HEK293 (cell line): ENCODE results near the gene HOXA4.
A peak's percentile ranks its signal among the peaks of the same experiment; 100 is the strongest.

Source experiments
- BCL11B ChIP-seq: fragments of 450-650 bp; formaldehyde crosslinking; IDR thresholded peaks from 2 replicates; pipeline ENCODE4 v1.5.1; 2016; ENCODE audit warnings: low read depth, missing biosample characterization, missing genetic modification characterization
- GLI4 ChIP-seq: fragments of 450-650 bp; formaldehyde crosslinking; IDR thresholded peaks from 2 replicates; pipeline ENCODE4 v1.5.1; 2016; ENCODE audit warnings: missing biosample characterization, missing genetic modification characterization
- HOXA7 ChIP-seq: sonication (generic); formaldehyde crosslinking; IDR thresholded peaks from 2 replicates; pipeline ENCODE4 v1.8.1; 2022; ENCODE audit warnings: missing genetic modification reagents, borderline replicate concordance
- HOXC10 ChIP-seq: sonication (generic); formaldehyde crosslinking; IDR thresholded peaks from 2 replicates; pipeline ENCODE4 v1.8.1; 2023; ENCODE audit warnings: mild to moderate bottlenecking, missing genetic modification reagents
- HOXD13 ChIP-seq: sonication (generic); formaldehyde crosslinking; IDR thresholded peaks from 2 replicates; pipeline ENCODE4 v1.8.0; 2022; ENCODE audit warnings: missing genetic modification reagents, borderline replicate concordance
- INSM2 ChIP-seq: fragments of 450-650 bp; formaldehyde crosslinking; IDR thresholded peaks from 2 replicates; pipeline ENCODE4 v1.5.1; 2016; ENCODE audit warnings: missing biosample characterization, missing genetic modification characterization
- MZF1 ChIP-seq: fragments of 450-650 bp; formaldehyde crosslinking; IDR thresholded peaks from 2 replicates; pipeline ENCODE4 v1.5.1; 2017; ENCODE audit warnings: missing biosample characterization, missing genetic modification characterization, borderline replicate concordance
- RBAK ChIP-seq: fragments of 450-650 bp; formaldehyde crosslinking; IDR thresholded peaks from 2 replicates; pipeline ENCODE4 v1.5.1; 2016; ENCODE audit warnings: missing biosample characterization, missing genetic modification characterization
- SCRT2 ChIP-seq: fragments of 450-650 bp; formaldehyde crosslinking; IDR thresholded peaks from 2 replicates; pipeline ENCODE4 v1.5.1; 2016; ENCODE audit warnings: missing biosample characterization, missing genetic modification characterization
- YY1 ChIP-seq: fragments of 450-650 bp; formaldehyde crosslinking; IDR thresholded peaks from 2 replicates; pipeline ENCODE4 v1.5.1; 2018; ENCODE audit warnings: missing biosample characterization, missing genetic modification characterization
- YY2 ChIP-seq: fragments of 450-650 bp; formaldehyde crosslinking; IDR thresholded peaks from 2 replicates; pipeline ENCODE4 v1.5.1; 2016; ENCODE audit warnings: missing biosample characterization, missing genetic modification characterization
- ZBTB1 ChIP-seq: fragments of 450-650 bp; formaldehyde crosslinking; IDR thresholded peaks from 2 replicates; pipeline ENCODE4 v1.5.1; 2016; ENCODE audit warnings: missing biosample characterization, missing genetic modification characterization
- ZBTB10 ChIP-seq: fragments of 450-650 bp; formaldehyde crosslinking; IDR thresholded peaks from 2 replicates; pipeline ENCODE4 v1.5.1; 2016; ENCODE audit warnings: missing biosample characterization, missing genetic modification characterization
- ZBTB7A ChIP-seq: fragments of 450-650 bp; formaldehyde crosslinking; IDR thresholded peaks from 2 replicates; pipeline ENCODE4 v1.5.1; 2016; ENCODE audit warnings: low read depth, missing biosample characterization, missing genetic modification characterization
- ZFP37 ChIP-seq: fragments of 450-650 bp; formaldehyde crosslinking; IDR thresholded peaks from 2 replicates; pipeline ENCODE4 v1.5.1; 2016; ENCODE audit warnings: missing biosample characterization, missing genetic modification characterization
- ZNF10 ChIP-seq: fragments of 450-650 bp; formaldehyde crosslinking; IDR thresholded peaks from 2 replicates; pipeline ENCODE4 v1.5.1; 2017; ENCODE audit warnings: missing biosample characterization, missing genetic modification characterization
- ZNF138 ChIP-seq: fragments of 450-650 bp; formaldehyde crosslinking; IDR thresholded peaks from 2 replicates; pipeline ENCODE4 v1.5.1; 2016; ENCODE audit warnings: missing biosample characterization, missing genetic modification characterization, borderline replicate concordance
- ZNF18 ChIP-seq: fragments of 450-650 bp; formaldehyde crosslinking; IDR thresholded peaks from 2 replicates; pipeline ENCODE4 v1.5.1; 2016; ENCODE audit warnings: missing biosample characterization, missing genetic modification characterization
- ZNF184 ChIP-seq: fragments of 450-650 bp; IDR thresholded peaks from 2 replicates; pipeline ENCODE4 v1.5.1; 2018; ENCODE audit warnings: missing biosample characterization, mild to moderate bottlenecking, missing genetic modification characterization
- ZNF2 ChIP-seq: fragments of 450-650 bp; formaldehyde crosslinking; IDR thresholded peaks from 2 replicates; pipeline ENCODE4 v1.5.1; 2016; ENCODE audit warnings: missing biosample characterization, missing genetic modification characterization
- ZNF239 ChIP-seq: fragments of 450-650 bp; formaldehyde crosslinking; IDR thresholded peaks from 2 replicates; pipeline ENCODE4 v1.5.1; 2016; ENCODE audit warnings: missing biosample characterization, missing genetic modification characterization
- ZNF311 ChIP-seq: fragments of 450-650 bp; formaldehyde crosslinking; IDR thresholded peaks from 2 replicates; pipeline ENCODE4 v1.5.1; 2017; ENCODE audit warnings: missing biosample characterization, missing genetic modification characterization, borderline replicate concordance
- ZNF366 ChIP-seq: fragments of 450-650 bp; formaldehyde crosslinking; conservative IDR thresholded peaks from 2 replicates; pipeline ENCODE4 v1.5.1; 2016; ENCODE audit warnings: missing biosample characterization, missing genetic modification characterization
- ZNF394 ChIP-seq: fragments of 450-650 bp; formaldehyde crosslinking; IDR thresholded peaks from 2 replicates; pipeline ENCODE4 v1.5.1; 2016; ENCODE audit warnings: missing biosample characterization, missing genetic modification characterization, mild to moderate bottlenecking, moderate library complexity, borderline replicate concordance
- ZNF416 ChIP-seq: fragments of 450-650 bp; formaldehyde crosslinking; IDR thresholded peaks from 2 replicates; pipeline ENCODE4 v1.5.1; 2016; ENCODE audit warnings: missing biosample characterization, missing genetic modification characterization
- ZNF529 ChIP-seq: fragments of 450-650 bp; formaldehyde crosslinking; IDR thresholded peaks from 2 replicates; pipeline ENCODE4 v1.5.1; 2017; ENCODE audit warnings: missing genetic modification characterization, missing biosample characterization; ENCODE audit not compliant: insufficient replicate concordance
- ZNF548 ChIP-seq: fragments of 450-650 bp; formaldehyde crosslinking; IDR thresholded peaks from 2 replicates; pipeline ENCODE4 v1.5.1; 2016; ENCODE audit warnings: missing biosample characterization, missing genetic modification characterization
- ZNF571 ChIP-seq: fragments of 450-650 bp; formaldehyde crosslinking; IDR thresholded peaks from 2 replicates; pipeline ENCODE4 v1.5.0; 2017; ENCODE audit warnings: missing biosample characterization, missing genetic modification characterization
- ZNF585B ChIP-seq: fragments of 450-650 bp; formaldehyde crosslinking; IDR thresholded peaks from 2 replicates; pipeline ENCODE4 v1.5.1; 2016; ENCODE audit warnings: missing biosample characterization, missing genetic modification characterization
- ZNF621 ChIP-seq: fragments of 450-650 bp; formaldehyde crosslinking; IDR thresholded peaks from 2 replicates; pipeline ENCODE4 v1.5.1; 2017; ENCODE audit warnings: missing biosample characterization, missing genetic modification characterization
- ZNF624 ChIP-seq: fragments of 450-650 bp; formaldehyde crosslinking; IDR thresholded peaks from 2 replicates; pipeline ENCODE4 v1.5.1; 2017; ENCODE audit warnings: missing biosample characterization, missing genetic modification characterization
- ZNF629 ChIP-seq: fragments of 450-650 bp; formaldehyde crosslinking; IDR thresholded peaks from 2 replicates; pipeline ENCODE4 v1.5.1; 2017; ENCODE audit warnings: missing biosample characterization, missing genetic modification characterization
- ZNF660 ChIP-seq: fragments of 450-650 bp; IDR thresholded peaks from 2 replicates; pipeline ENCODE4 v1.5.1; 2018; ENCODE audit warnings: missing biosample characterization, mild to moderate bottlenecking, missing genetic modification characterization
- ZNF677 ChIP-seq: fragments of 450-650 bp; IDR thresholded peaks from 2 replicates; pipeline ENCODE4 v1.5.0; 2018; ENCODE audit warnings: missing biosample characterization, mild to moderate bottlenecking, missing genetic modification characterization, moderate library complexity
- ZNF707 ChIP-seq: fragments of 450-650 bp; formaldehyde crosslinking; IDR thresholded peaks from 2 replicates; pipeline ENCODE4 v1.5.1; 2016; ENCODE audit warnings: missing biosample characterization, missing genetic modification characterization
- ZNF76 ChIP-seq: fragments of 450-650 bp; formaldehyde crosslinking; IDR thresholded peaks from 2 replicates; pipeline ENCODE4; 2016; ENCODE audit warnings: low read depth, missing biosample characterization, missing genetic modification characterization, borderline replicate concordance
- ZSCAN23 ChIP-seq: fragments of 450-650 bp; formaldehyde crosslinking; IDR thresholded peaks from 2 replicates; pipeline ENCODE4 v1.5.1; 2016; ENCODE audit warnings: missing biosample characterization, missing genetic modification characterization
- ZXDB ChIP-seq: fragments of 450-650 bp; formaldehyde crosslinking; IDR thresholded peaks from 2 replicates; pipeline ENCODE4 v1.5.1; 2016; ENCODE audit warnings: missing biosample characterization, missing genetic modification characterization

Gene HOXA4

GRCh38 chr7:27110186-27111031 is 20.1 kb downstream of the HOXA4 start (continued):
- TF ChIP-seq ZNF366 (tag by site-specific recombination) (no peak), ZNF239 (tag by site-specific recombination) (no peak), ZBTB10 (tag by site-specific recombination) (no peak), ZSCAN23 (no peak), SCRT2 (no peak), RBAK (tag by site-specific recombination) (no peak), ZNF677 (tag by site-specific recombination) (no peak), ZNF18 (tag by site-specific recombination) (0 out of 2 replicates have a peak, but pooled peaks have one; percentile 26), ZNF707 (no peak), ZNF548 (tag by site-specific recombination) (no peak), ZNF2 (tag by site-specific recombination) (no peak), ZNF624 (no peak), MZF1 (tag by site-specific recombination) (peak; percentile 61; the same call in 1 of the 2 replicates), ZNF621 (tag by site-specific recombination) (no peak), ZBTB1 (tag by site-specific recombination) (no peak), HOXD13 (CRISPR knock-in tag) (peak; percentile 91), ZNF76 (tag by site-specific recombination) (no peak), ZNF138 (tag by site-specific recombination) (no peak), ZNF629 (tag by site-specific recombination) (no peak), ZNF660 (tag by site-specific recombination) (0 out of 2 replicates have a peak, but pooled peaks have one; percentile 46), ZNF184 (tag by site-specific recombination) (no peak), ZBTB7A (no peak), INSM2 (tag by site-specific recombination) (0 out of 2 replicates have a peak, but pooled peaks have one; percentile 42), ZXDB (peak; percentile 34; the same call in 1 of the 2 replicates), ZNF585B (tag by site-specific recombination) (no peak), YY2 (no peak), ZNF529 (tag by site-specific recombination) (no peak), ZNF571 (tag by site-specific recombination) (no peak), HOXA7 (no peak), YY1 (tag by site-specific recombination) (peak; percentile 45; the same call in 1 of the 2 replicates), ZNF416 (no peak), GLI4 (tag by site-specific recombination) (no peak), ZNF311 (tag by site-specific recombination) (no peak), BCL11B (no peak), ZFP37 (tag by site-specific recombination) (no peak), ZNF394 (tag by site-specific recombination) (no peak), ZNF10 (no peak), HOXC10 (no peak)
